GM12875 (cell line): ENCODE measurements around the gene EZR.
"Not testable (repeated sequence)": the region's sequence is repeated elsewhere in the genome, so short reads cannot be mapped to it uniquely, and the experiment has no call there.

Source experiments
- H3K4me3 ChIP-seq: one replicate; pipeline ENCODE4 v1.5.1; 2011; ENCODE audit warnings: low read depth, low read length, control low read depth
- TF ChIP-seq, protein P1 (sequence below): IDR thresholded peaks from 2 replicates; pipeline ENCODE4 v1.5.1; 2011; ENCODE audit warnings: low read depth, mild to moderate bottlenecking, control low read depth, inconsistent platforms, low read length, moderate library complexity, borderline replicate concordance; ENCODE audit not compliant: insufficient read depth

EZR gene

DNA sequence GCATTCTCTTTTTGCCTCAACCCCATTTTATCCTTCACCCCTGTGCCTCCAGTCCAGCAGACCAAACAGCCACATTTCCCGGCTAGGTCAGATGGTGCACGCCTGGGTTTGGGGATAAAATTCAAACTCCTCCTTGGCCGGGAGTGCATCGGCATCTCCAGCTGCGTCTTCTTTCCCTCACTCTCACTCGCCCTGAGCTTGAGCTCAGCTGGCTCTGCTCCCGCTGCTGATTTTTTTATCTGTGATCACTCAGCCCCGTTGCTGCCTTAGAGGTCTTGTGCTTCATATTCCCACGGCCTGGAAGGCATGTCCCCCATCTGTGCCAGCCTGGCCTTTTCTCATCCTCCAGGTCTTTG, 6.8 kb upstream of the EZR start:
- TF ChIP-seq, protein P1, sequence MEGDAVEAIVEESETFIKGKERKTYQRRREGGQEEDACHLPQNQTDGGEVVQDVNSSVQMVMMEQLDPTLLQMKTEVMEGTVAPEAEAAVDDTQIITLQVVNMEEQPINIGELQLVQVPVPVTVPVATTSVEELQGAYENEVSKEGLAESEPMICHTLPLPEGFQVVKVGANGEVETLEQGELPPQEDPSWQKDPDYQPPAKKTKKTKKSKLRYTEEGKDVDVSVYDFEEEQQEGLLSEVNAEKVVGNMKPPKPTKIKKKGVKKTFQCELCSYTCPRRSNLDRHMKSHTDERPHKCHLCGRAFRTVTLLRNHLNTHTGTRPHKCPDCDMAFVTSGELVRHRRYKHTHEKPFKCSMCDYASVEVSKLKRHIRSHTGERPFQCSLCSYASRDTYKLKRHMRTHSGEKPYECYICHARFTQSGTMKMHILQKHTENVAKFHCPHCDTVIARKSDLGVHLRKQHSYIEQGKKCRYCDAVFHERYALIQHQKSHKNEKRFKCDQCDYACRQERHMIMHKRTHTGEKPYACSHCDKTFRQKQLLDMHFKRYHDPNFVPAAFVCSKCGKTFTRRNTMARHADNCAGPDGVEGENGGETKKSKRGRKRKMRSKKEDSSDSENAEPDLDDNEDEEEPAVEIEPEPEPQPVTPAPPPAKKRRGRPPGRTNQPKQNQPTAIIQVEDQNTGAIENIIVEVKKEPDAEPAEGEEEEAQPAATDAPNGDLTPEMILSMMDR, result no peak
- no peak overlapping the region for H3K4me3 ChIP-seq

DNA sequence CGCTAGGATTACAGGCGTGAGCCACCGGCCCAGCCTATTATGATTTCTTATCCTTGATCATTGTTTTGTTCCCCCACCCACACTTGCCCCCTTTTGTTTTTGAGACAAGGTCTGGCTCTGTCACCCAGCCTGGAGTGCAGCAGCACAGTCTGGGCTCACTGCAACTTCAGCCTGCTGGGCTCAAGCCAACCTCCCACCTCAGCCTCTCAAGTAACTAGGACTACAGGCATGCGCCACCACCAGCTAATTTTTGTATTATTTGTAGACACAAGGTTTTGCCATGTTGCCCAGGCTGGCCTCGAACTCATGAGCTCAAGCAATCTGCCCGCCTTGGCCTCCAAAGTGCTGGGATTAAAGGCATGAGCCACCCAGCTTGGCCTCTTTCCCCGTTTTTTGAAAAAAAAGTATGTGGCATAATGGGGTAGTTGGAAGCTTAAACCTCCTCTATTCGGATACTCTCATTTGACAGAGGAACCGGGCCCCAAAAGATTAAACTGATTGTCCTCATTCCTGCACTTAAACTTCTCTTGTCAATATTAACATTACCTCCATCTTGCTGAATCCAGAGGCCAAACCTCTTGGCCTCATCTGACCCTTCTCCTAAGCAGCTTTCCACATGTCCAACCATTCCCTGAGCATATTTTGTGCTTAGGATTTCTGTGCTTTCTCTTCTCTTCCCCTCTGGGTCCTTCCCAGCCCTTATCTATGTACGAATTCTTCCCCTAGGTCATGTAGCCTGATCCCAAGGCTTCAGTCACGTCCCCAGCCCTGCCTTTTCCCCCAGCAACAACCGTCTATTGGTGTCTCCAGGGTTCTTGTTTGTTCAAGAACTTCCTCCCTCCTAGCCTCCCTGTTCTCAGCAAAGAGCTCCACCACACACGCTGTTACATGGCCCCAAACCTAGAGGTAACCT, 6.1 kb upstream of the EZR start:
- TF ChIP-seq, protein P1, result no peak
- H3K4me3 ChIP-seq, result no peak overlapping the region

DNA sequence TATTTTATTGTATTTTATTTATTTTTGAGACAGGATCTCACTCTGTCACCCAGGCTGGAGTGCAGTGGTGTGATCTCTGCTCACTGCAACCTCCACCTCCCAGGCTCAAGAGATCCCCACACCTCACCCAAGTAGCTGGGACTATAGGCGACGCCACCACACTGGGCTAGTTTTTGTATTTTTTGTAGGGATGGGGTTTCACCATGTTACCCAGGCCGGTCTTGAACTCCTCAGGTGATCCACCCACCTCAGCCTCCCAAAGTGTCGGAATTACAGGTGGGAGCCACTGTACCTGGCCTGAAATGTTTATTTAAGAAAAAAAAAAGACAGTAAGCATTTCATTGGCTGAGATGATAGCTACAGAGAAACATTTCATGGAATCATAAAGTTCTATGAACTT, 4.4 kb upstream of the EZR start:
- not testable (repeated sequence) for H3K4me3 ChIP-seq

DNA sequence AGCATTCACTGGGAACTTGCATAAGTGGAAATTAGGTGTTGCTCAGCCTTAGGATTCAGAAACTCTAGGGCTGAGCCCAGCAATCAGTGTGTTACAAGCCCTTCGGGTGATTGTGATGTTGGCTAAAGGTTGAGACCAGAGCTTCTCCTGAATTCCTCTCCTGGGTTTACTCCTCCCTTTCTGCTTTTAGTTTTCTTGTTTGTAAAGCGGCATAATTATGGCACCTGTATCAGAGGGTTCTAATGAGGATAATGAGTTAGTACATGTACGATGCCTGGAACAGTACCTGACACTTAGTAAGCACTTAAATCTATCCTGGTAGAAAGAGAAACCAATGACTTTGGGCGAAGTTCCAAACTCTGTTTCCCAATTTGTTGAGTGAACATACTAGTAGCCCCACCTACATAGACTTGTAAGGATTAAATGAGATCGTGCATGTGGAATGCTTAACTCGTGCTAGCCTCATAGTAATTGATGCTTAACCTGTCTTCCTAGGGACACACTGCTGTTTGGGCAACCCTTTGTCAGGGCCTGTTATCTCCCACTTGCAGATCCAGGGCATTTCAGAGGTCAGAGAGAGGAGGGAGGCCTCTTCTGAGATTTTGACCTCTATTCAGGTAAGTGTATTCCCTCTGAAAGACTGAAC, 932 bp upstream of the EZR start:
- no peak overlapping the region for H3K4me3 ChIP-seq

DNA sequence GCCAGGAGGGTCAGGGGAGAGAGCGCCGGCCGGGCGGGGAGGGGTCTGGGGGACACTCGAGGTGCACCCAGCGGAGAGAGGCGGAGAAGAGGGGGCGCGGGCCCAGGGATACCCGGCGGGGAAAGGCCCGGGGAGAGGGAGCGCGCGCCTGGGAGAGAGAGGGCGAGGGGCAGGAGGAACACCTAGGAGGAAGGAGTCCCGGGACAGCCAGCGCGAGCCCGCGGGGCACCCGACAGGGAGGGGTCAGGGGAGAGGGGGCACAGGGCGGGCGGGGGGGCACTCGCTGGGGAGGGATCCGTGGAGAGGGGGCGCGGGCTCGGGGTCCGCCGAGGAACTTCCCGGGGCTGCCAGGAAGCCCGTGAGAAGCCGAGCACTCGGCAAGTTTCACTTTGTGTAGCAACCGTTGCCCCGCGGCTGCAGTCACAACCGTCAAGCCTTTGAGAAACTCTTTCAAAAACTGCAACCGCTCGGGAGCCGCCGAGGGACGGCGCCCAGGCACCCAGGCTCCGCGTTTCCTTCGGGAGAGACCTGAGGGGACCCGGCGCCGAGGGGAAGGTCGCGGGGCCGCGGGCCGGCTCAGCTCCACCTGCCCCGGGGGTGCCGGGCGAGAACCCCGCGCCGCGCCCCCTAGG, 471 bp downstream of the EZR start:
- TF ChIP-seq, protein P1, result no peak
- peak overlapping the region; percentile 69 for H3K4me3 ChIP-seq

More for the DNA sequence above, 932 bp upstream of the EZR start:
- TF ChIP-seq, protein P1, result no peak

DNA sequence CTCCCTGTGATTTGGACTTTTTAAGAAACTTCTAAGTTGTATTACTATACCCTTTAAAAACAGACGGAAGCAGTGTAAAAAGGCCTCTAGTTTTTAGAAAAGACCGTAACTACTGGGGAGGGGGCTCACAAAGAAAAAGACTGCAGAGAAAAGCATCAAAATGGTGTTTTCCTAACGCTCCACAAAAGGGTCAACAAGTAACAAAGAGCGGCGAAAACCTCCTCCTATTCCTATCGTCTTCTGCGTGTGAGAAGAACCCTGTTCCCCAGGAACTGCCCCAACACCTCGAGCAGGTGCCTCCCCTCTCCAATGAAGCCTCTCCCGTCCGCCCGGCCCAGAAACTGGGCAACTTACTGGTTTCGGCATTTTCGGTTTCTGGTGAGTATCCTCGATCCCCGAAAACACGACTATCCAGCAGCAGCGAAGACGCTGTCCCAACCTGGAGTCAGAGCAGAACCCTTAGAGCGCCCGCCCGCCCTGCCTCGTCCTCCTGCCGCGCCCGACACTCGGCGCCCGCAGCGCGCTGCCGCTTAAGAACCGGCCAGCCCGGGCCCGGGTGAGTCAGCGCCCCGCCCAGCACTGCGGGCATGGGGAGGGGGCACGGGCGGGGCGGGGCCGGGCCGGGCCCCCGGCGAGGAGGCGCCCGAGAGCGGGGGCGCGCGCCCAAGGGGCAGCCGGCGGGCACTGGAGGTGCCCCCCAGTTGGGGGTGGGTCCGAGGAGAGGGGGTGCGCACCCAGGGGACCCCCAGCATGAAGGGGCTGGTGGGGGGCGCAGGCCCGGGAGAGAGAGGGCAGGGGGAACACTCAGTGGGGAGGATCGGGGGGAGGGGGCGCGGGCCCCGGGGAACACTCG, 1.2 kb downstream of the EZR start:
- peak overlapping the region; percentile 69 for H3K4me3 ChIP-seq
- TF ChIP-seq, protein P1, result no peak
